Measurements from ENCODE around the gene LGALS13. TPM values are rescaled to one million over a fixed set of nuclear protein-coding genes. Genes with fewer than 3 reads are reported as not detected.

Gene LGALS13
- total and polyA plus RNA-seq, 7 experiments from 2014 or later: not detected

DNA sequence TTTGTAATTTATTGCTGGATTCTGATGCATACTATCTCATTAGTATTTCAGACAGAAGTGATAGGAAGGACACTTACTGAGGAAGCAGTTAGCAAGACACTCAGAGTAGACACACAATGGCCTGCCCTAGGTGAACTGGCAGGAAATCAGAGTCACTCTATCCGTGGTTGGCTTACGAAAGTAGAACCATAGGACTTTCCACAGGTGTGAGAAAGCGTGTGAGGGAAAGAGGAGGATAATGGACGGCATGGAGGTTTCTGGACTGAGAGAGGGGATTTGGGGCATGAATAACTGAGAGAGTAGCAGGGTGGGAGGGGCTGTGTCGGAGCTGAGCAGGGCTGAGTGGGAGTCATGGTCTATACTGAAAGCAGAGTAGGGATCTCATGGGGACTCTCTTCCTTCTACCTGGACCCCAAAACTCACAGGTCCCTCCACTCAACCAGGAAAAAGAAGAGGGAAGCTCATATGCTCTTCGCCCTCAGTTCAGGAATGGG is 43.7 kb upstream of the LGALS13 start:
- CTCF ChIA-PET: interaction anchor here (0.8 to 1.0 kb wide), 2 partner anchors 113 to 115 kb away, joined by 3 read pairs; no protein-coding TSS in a partner anchor
- DNase-seq: peak in 3 of 9 donors; percentile 25 to 41 (median 34)
- H3K4me3 Mint-ChIP-seq: peak overlapping the region; percentile 48 to 89 (median 80)
- Histone ChIP-seq H3K27ac (ENCODE audit: low read depth, low read length) (peak overlapping the region; percentile 64), H3K36me3 (ENCODE audit: control insufficient read depth in 2 of 3, insufficient read depth in 3 of 3, low read length in 3 of 3) (no peaks in the 10 kb centered on the region), H3K4me1 (ENCODE audit: control insufficient read depth in 2 of 2, insufficient read depth in 2 of 2, low read length in 2 of 2) (peaks cover 10 to 18% of the 10 kb centered on the region in 2 donors), H3K4me3 (ENCODE audit: low read length) (peak overlapping the region; percentile 61), H3K27me3 (ENCODE audit: control insufficient read depth in 2 of 2, insufficient read depth in 2 of 2, low read length in 2 of 2) (no peaks in the 10 kb centered on the region), H3K9me3 (ENCODE audit: control insufficient read depth in 2 of 3, low read length in 3 of 3) (no peaks in the 10 kb centered on the region)
- intact Hi-C loops (cut with micrococcal nuclease): loop anchor here in 1 of 2 donors (2.0 kb wide), 2 partner anchors 68 to 114 kb away; no protein-coding TSS in a partner anchor
- peak overlapping the region; percentile 91 to 98 (median 92) for H3K27ac Mint-ChIP-seq
- peaks cover 0 to 2% (median 0%) of the 10 kb centered on the region in 11 donors for H3K9me3 Mint-ChIP-seq
- ATAC-seq: peak; percentile 73
- H3K4me1 Mint-ChIP-seq: peaks cover 11 to 29% (median 26%) of the 10 kb centered on the region in 7 donors
- no peaks in the 10 kb centered on the region for H3K27me3 Mint-ChIP-seq
- H3K36me3 Mint-ChIP-seq: peaks cover 0 to 2% (median 0%) of the 10 kb centered on the region in 5 donors
- POLR2A ChIA-PET: interaction anchor here (0.6 to 2.0 kb wide), 2 partner anchors 14 to 210 kb away, joined by 3 to 10 read pairs; no protein-coding TSS in a partner anchor

DNA sequence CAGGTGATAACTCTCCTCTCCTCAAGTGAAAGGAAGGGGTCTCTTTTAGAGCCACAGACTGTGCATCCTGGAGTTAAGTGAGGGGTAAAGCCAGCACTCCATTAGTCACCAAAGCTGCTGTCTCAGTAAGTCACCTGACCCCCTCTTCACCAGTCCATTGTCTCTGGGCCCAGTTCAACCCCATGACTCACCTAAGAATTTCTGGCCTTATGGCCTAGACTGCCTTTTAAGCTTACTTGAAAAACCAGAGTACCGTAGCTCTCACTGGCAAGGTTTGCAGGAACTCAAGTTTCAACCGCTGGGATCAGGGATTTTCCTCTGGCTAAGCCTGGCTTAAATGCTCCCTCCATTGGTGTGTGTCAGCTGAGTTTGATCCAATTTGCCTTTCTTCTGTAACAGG is 38.9 kb upstream of the LGALS13 start:
- no peak for DNase-seq
- Histone ChIP-seq H3K36me3 (ENCODE audit: control insufficient read depth in 2 of 3, insufficient read depth in 3 of 3, low read length in 3 of 3) (no peaks in the 10 kb centered on the region), H3K27me3 (ENCODE audit: control insufficient read depth in 2 of 2, insufficient read depth in 2 of 2, low read length in 2 of 2) (no peaks in the 10 kb centered on the region), H3K4me1 (ENCODE audit: control insufficient read depth in 2 of 2, insufficient read depth in 2 of 2, low read length in 2 of 2) (peaks cover 6 to 8% of the 10 kb centered on the region in 2 donors), H3K27ac (ENCODE audit: low read depth, low read length) (no peak overlapping the region), H3K4me3 (ENCODE audit: low read length) (no peak overlapping the region), H3K9me3 (ENCODE audit: control insufficient read depth in 2 of 3, low read length in 3 of 3) (no peaks in the 10 kb centered on the region)
- no peak for ATAC-seq
- Mint-ChIP-seq H3K9me3 (peaks cover 0 to 2% (median 0%) of the 10 kb centered on the region in 11 donors), H3K27ac (no peak overlapping the region), H3K4me3 (no peak overlapping the region), H3K36me3 (peaks cover 0 to 2% (median 0%) of the 10 kb centered on the region in 5 donors), H3K4me1 (peaks cover 4 to 12% (median 12%) of the 10 kb centered on the region in 7 donors), H3K27me3 (peaks cover 0 to 2% (median 0%) of the 10 kb centered on the region in 5 donors)
- intact Hi-C loops (cut with micrococcal nuclease): no loop called here
- POLR2A ChIA-PET: no interaction called here
- CTCF ChIA-PET: interaction anchor here (0.6 to 1.1 kb wide), 2 partner anchors 12 to 27 kb away, joined by 3 to 5 read pairs; no protein-coding TSS in a partner anchor

DNA sequence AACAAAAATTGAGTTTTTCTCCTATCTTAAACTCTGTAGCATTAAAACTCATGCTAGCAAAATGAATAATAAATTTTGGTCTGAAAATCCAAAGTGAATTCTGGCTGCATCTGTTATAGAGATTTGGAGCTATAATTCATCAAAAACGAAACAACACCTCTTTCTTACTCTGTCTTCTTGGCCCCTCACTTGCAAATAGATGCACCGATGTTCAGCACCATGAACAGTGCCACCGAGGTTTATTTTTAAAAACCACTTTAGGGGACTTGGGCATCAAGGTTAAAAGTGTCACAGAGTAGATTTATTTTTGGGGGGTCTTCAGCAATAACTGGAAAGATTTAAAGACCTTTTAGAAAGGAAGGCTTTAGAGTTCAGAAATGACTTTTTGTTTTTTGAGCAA is 36.3 kb upstream of the LGALS13 start:
- POLR2A ChIA-PET: interaction anchor here (0.6 kb wide), 1 partner anchor 110 kb away, joined by 3 read pairs; no protein-coding TSS in a partner anchor
- Mint-ChIP-seq H3K9me3 (peaks cover 0 to 1% (median 0%) of the 10 kb centered on the region in 11 donors), H3K27ac (no peak overlapping the region), H3K36me3 (no peaks in the 10 kb centered on the region), H3K27me3 (peaks cover 0 to 13% (median 9%) of the 10 kb centered on the region in 5 donors), H3K4me3 (no peak overlapping the region), H3K4me1 (peaks cover 0 to 5% (median 0%) of the 10 kb centered on the region in 7 donors)
- Histone ChIP-seq H3K9me3 (ENCODE audit: control insufficient read depth in 2 of 3, low read length in 3 of 3) (no peaks in the 10 kb centered on the region), H3K36me3 (ENCODE audit: control insufficient read depth in 2 of 3, insufficient read depth in 3 of 3, low read length in 3 of 3) (no peaks in the 10 kb centered on the region), H3K27me3 (ENCODE audit: control insufficient read depth in 2 of 2, insufficient read depth in 2 of 2, low read length in 2 of 2) (no peaks in the 10 kb centered on the region), H3K27ac (ENCODE audit: low read depth, low read length) (no peak overlapping the region), H3K4me3 (ENCODE audit: low read length) (no peak overlapping the region), H3K4me1 (ENCODE audit: control insufficient read depth in 2 of 2, insufficient read depth in 2 of 2, low read length in 2 of 2) (no peaks in the 10 kb centered on the region)
- intact Hi-C loops (cut with micrococcal nuclease): no loop called here
- DNase-seq: no peak
- CTCF ChIA-PET: interaction anchor here (0.6 kb wide), 1 partner anchor 21 kb away, joined by 3 read pairs; no protein-coding TSS in a partner anchor
- no peak for ATAC-seq

DNA sequence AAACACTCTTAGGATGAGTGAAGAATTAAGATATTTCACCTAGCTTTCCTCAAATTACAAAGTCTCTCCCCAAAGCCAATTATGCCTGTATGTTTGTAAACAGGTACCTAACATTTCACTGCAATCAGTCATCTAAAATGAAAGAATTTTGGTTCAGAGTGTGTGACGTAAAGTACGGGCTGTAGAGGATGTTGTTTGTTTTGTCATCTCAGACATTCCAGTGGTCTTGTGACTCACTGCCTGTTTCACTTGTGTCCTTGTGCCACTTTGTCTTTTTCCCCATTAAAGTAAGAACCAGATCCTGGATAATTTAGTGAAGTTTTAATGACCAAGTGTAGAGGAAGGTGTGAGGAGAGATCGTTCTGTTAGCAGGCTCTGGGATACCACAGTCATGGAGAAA is 33.7 kb upstream of the LGALS13 start:
- H3K9me3 ChIP-seq (ENCODE audit: control insufficient read depth in 2 of 3, low read length in 3 of 3): no peaks in the 10 kb centered on the region
- no peak overlapping the region for H3K27ac Mint-ChIP-seq
- CTCF ChIA-PET: no interaction called here
- ATAC-seq: no peak
- H3K4me1 Mint-ChIP-seq: peaks cover 0 to 5% (median 0%) of the 10 kb centered on the region in 7 donors
- H3K36me3 Mint-ChIP-seq: no peaks in the 10 kb centered on the region
- H3K27ac ChIP-seq (ENCODE audit: low read depth, low read length): no peak overlapping the region
- no peak overlapping the region for H3K4me3 Mint-ChIP-seq
- H3K27me3 ChIP-seq (ENCODE audit: control insufficient read depth in 2 of 2, insufficient read depth in 2 of 2, low read length in 2 of 2): no peaks in the 10 kb centered on the region
- DNase-seq: no peak
- intact Hi-C loops (cut with micrococcal nuclease): no loop called here
- H3K4me3 ChIP-seq (ENCODE audit: low read length): no peak overlapping the region
- H3K27me3 Mint-ChIP-seq: peaks cover 0 to 26% (median 12%) of the 10 kb centered on the region in 5 donors
- H3K4me1 ChIP-seq (ENCODE audit: control insufficient read depth in 2 of 2, insufficient read depth in 2 of 2, low read length in 2 of 2): no peaks in the 10 kb centered on the region
- peaks cover 0 to 11% (median 7%) of the 10 kb centered on the region in 11 donors for H3K9me3 Mint-ChIP-seq
- POLR2A ChIA-PET: no interaction called here
- H3K36me3 ChIP-seq (ENCODE audit: control insufficient read depth in 2 of 3, insufficient read depth in 3 of 3, low read length in 3 of 3): no peaks in the 10 kb centered on the region

DNA sequence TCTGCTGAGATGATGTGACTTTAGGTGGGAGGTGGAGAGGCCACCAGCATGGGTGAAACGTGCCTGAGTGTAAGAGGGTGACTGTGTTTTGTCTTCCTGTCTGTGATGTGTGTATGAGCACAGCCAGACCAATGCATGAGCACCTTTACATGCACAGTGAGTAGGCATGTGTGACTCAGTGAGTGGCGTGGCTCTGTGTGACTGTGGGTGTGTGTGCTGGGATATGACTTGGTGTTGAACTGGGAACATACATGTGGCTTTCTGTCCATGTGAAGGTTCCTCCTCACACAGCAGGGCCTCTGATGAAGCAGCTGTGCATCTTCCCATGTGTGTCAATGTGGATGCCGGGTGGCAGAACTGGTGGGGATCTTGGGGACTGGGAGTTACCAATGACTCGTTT is 19.9 kb upstream of the LGALS13 start:
- no peak overlapping the region for H3K4me3 Mint-ChIP-seq
- peaks cover 0 to 12% (median 2%) of the 10 kb centered on the region in 5 donors for H3K36me3 Mint-ChIP-seq
- peaks cover 7 to 49% (median 31%) of the 10 kb centered on the region in 5 donors for H3K27me3 Mint-ChIP-seq
- Histone ChIP-seq H3K36me3 (ENCODE audit: control insufficient read depth in 2 of 3, insufficient read depth in 3 of 3, low read length in 3 of 3) (no peaks in the 10 kb centered on the region), H3K4me1 (ENCODE audit: control insufficient read depth in 2 of 2, insufficient read depth in 2 of 2, low read length in 2 of 2) (no peaks in the 10 kb centered on the region), H3K27me3 (ENCODE audit: control insufficient read depth in 2 of 2, insufficient read depth in 2 of 2, low read length in 2 of 2) (peaks cover 3% of the 10 kb centered on the region in 2 donors), H3K4me3 (ENCODE audit: low read length) (no peak overlapping the region), H3K27ac (ENCODE audit: low read depth, low read length) (no peak overlapping the region), H3K9me3 (ENCODE audit: control insufficient read depth in 2 of 3, low read length in 3 of 3) (peaks cover 0 to 6% (median 0%) of the 10 kb centered on the region in 3 experiments)
- CTCF ChIA-PET: no interaction called here
- peaks cover 0 to 3% (median 0%) of the 10 kb centered on the region in 7 donors for H3K4me1 Mint-ChIP-seq
- POLR2A ChIA-PET: no interaction called here
- no peak for ATAC-seq
- intact Hi-C loops (cut with micrococcal nuclease): no loop called here
- no peak for DNase-seq
- no peak overlapping the region for H3K27ac Mint-ChIP-seq
- peaks cover 0 to 16% (median 11%) of the 10 kb centered on the region in 11 donors for H3K9me3 Mint-ChIP-seq

DNA sequence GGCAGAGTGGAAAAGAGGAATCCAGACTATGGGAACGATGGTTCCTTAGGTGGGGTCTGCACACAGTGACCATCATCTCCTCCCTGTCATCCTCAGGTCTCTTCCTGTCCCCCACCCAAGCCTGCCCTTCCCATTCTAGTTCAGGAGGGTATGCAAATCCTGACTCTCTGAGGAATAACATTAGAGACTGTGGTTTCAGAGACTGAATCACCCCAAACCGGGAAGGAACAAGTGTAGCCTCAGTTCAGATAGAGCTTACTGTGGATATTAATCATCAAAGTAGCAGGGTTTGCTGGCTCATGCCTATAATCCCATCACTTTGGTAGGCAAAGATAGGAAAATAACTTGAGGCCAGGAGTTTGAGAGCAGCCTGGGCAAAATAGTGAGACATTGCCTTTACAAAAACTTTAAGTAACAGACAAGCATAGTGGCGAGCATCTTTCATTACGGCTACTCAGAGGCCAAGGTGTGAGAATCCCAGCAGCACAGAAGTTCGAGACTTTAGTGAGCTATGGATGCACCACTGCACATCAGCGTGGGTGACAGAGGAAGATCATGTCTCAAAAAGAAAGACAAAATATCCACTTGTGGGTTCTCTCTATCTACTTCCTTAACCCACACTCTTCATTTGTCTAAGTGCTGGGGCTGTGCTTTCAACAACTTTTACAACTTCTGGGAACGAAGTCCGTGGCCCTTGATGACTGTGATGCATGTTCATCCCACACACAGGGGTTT is 19.3 kb upstream of the LGALS13 start:
- peaks cover 0 to 13% (median 2%) of the 10 kb centered on the region in 5 donors for H3K36me3 Mint-ChIP-seq
- POLR2A ChIA-PET: no interaction called here
- H3K27ac Mint-ChIP-seq: no peak overlapping the region
- CTCF ChIA-PET: no interaction called here
- peaks cover 3% of the 10 kb centered on the region in 2 donors for H3K27me3 ChIP-seq (ENCODE audit: control insufficient read depth in 2 of 2, insufficient read depth in 2 of 2, low read length in 2 of 2)
- peaks cover 0 to 3% (median 0%) of the 10 kb centered on the region in 7 donors for H3K4me1 Mint-ChIP-seq
- no peaks in the 10 kb centered on the region for H3K4me1 ChIP-seq (ENCODE audit: control insufficient read depth in 2 of 2, insufficient read depth in 2 of 2, low read length in 2 of 2)
- DNase-seq (no peak), ATAC-seq (no peak)
- peaks cover 0 to 14% (median 9%) of the 10 kb centered on the region in 11 donors for H3K9me3 Mint-ChIP-seq
- H3K36me3 ChIP-seq (ENCODE audit: control insufficient read depth in 2 of 3, insufficient read depth in 3 of 3, low read length in 3 of 3): no peaks in the 10 kb centered on the region
- H3K4me3 Mint-ChIP-seq: no peak overlapping the region
- intact Hi-C loops (cut with micrococcal nuclease): no loop called here
- peaks cover 0 to 6% (median 0%) of the 10 kb centered on the region in 3 experiments for H3K9me3 ChIP-seq (ENCODE audit: control insufficient read depth in 2 of 3, low read length in 3 of 3)
- H3K4me3 ChIP-seq (ENCODE audit: low read length): no peak overlapping the region
- H3K27ac ChIP-seq (ENCODE audit: low read depth, low read length): no peak overlapping the region
- peaks cover 4 to 48% (median 28%) of the 10 kb centered on the region in 5 donors for H3K27me3 Mint-ChIP-seq

All from naive thymus-derived CD4-positive, alpha-beta T cell (primary cell).